Retinal pigment epithelial cell (primary cell): ENCODE measurements around the gene MYBPH.

ENCODE experiments used
- DNase-seq: peaks from one replicate; pipeline ENCODE4 v3.0.0-alpha.2; 2010; ENCODE audit warnings: low read depth
- H3K4me3 ChIP-seq: 2 replicates; pipeline ENCODE4 v1.5.1; 2011; ENCODE audit warnings: mild to moderate bottlenecking, low read length, control low read depth, moderate library complexity
- TF ChIP-seq, protein P1 (sequence below): conservative IDR thresholded peaks from 2 replicates; pipeline ENCODE4 v1.5.1; 2011; ENCODE audit warnings: low read depth, low read length, control low read depth, inconsistent platforms

Gene MYBPH

DNA sequence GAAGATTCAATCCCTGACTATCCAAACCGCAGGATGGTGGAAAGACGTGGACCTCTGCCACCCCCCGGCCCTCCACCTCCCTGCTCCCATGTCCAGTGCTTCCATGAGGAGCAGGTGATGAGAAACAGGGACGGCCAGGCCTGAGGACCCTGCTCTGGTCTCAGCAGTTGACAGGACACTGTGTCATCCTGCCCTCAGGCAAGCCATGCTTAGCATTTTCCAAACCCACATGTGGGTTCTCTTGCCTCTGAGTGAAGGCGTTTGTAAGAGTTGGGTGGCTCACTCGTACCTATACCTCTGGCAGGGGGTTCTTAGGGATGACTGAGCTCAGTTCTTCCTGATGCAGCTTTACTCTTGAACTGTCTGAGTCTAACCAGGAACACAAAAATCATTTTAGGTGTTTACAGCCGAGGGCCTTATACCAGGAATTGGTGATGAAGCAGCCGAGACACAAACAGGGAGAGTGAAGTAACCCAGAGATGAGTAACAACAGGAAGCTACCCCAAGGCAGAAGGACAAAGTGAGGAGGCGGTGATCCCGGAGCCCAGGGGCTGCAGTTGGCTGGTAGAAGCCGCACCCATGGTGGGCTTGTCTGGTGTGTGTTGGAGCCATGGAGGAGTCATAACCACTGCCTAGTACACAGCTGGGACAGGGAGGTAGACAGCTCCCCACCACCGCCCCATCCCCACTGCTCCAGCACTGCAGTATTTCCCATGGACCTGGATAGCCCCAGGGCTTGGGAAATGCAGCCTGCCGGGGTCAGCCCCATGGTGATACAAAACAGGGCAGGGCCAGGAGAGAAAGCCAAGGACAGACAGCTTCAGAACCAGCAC is 21.4 kb downstream of the MYBPH start:
- DNase-seq = no peak
- TF ChIP-seq, protein P1, sequence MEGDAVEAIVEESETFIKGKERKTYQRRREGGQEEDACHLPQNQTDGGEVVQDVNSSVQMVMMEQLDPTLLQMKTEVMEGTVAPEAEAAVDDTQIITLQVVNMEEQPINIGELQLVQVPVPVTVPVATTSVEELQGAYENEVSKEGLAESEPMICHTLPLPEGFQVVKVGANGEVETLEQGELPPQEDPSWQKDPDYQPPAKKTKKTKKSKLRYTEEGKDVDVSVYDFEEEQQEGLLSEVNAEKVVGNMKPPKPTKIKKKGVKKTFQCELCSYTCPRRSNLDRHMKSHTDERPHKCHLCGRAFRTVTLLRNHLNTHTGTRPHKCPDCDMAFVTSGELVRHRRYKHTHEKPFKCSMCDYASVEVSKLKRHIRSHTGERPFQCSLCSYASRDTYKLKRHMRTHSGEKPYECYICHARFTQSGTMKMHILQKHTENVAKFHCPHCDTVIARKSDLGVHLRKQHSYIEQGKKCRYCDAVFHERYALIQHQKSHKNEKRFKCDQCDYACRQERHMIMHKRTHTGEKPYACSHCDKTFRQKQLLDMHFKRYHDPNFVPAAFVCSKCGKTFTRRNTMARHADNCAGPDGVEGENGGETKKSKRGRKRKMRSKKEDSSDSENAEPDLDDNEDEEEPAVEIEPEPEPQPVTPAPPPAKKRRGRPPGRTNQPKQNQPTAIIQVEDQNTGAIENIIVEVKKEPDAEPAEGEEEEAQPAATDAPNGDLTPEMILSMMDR = no peak
- H3K4me3 ChIP-seq = no peak overlapping the region

DNA sequence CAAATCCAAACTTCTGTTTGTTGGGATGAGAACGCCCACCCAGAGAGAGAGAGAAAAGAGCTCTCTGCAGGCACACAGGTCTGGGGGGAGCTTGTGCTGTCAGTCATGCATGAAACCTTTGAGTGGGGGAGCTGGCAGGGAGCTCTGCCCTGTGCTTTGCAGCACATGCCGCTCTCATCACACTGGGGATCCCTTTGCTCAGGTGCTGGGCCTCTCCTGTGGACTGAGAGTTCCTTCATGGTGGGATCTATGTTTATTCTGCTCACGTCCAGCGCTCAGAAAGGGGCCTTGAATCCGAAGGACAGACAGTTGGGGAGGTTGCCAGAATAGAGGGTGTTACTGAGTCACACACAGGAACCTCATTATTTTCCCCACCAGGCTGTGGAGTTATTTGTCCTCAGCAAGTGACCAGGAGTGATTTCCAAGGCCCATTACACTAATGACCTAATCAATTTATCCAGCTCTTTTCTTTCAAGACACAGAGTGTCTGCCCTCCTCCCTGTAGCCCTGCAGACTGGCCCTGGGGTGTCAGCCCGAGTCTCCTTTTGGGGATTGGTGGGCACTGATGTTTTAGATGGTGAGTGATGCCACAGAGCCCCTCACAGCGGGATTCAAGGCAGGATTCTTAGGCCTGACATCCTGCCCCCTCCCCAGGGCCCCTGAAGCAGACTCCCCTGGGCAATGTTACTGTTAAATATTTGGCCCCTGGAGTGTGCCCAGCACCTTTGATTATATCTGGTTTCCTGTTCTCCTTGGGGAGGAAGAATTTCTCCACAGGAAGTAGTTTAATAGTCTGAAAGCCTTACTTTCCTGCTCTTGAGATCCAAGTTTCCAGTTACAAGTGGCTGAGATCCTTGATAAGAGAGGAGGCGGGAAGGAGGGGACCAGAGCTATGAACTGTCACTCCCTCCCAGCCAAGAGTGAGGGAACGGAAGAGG is 22.3 kb downstream of the MYBPH start:
- TF ChIP-seq, protein P1 = no peak

DNA sequence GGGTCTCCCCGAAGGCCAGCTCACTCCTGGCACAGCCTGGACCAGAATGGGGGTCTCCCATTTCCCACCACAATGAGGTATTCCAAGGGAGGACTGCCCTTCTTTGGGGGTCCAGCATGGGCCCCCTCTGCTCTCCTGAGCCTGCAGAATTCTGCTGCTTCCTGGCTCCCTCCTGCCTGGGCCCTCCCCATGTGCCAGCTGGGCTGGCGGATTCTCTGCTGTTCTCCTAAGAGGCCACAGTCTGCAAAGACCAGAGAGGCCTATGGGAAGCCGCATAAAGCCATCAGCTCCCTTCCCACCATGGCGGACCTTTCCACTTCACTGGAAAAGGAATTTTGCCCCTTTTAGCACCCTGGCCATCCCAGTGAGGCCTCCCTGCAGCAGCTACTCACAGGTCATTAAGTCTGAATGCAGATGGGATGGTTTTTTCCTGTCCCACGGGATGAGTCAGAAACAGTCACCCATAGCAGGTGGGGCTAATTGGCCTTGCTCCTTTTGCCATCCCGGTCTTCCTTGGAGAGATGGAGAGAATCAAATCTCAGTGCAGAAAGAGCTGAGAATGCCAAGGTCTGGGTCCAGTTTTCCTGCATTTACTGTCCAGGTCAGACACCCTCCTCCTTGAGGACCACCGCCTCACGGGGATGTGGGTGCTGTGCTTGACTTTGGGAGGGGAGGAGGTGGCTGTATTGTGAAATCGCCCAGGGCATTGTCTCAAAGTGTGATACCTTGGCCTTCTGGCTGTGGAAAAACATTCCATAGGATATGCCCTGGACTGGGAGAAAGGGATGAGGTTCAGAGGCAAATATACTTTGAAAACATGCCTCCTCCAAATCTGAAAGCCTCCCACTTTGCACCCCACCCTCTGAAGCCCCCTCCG is 23.2 kb downstream of the MYBPH start:
- TF ChIP-seq, protein P1 = no peak
- peak; percentile 43 for DNase-seq
- H3K4me3 ChIP-seq = no peak overlapping the region

More for the DNA sequence above, 22.3 kb downstream of the MYBPH start:
- no peak for DNase-seq
- H3K4me3 ChIP-seq = no peak overlapping the region

DNA sequence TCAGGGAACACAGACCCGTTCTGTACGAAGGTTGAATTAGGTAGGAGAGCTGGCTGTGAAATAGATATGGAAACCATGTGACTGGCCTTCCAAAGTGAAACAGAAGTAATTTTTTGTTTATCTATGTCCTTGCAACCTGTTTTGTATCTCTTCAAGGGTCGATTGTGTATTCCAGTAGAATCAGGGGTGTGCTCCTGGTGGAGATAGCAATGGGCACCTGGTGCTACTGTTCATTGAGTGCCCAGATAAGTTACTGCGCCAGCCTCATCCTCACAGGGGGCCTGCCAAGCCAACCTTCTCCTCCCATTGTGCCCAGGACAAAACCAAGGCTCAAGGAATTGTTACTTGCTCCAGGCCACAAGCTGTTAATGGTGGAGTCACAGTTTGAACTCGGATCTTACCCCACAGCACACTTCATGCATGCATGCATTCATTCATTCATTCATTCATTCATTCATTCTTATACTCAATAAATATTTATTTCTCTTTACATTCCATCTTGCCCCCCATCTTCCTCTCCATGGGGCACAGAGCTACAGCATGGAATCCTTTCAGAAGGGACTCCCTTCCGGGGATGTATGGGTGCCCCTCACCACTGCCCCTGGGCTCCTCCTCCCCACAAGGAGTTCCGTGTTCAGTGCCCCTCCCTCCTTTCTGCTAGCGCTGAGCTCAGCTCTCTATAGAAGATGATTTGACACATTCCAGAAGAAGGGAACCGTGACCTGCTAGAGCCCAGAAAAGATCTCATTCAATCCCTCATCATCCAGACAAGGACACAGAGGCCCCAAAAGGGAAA is 24.1 kb downstream of the MYBPH start:
- H3K4me3 ChIP-seq = no peak overlapping the region
- DNase-seq = no peak
- TF ChIP-seq, protein P1 = no peak

DNA sequence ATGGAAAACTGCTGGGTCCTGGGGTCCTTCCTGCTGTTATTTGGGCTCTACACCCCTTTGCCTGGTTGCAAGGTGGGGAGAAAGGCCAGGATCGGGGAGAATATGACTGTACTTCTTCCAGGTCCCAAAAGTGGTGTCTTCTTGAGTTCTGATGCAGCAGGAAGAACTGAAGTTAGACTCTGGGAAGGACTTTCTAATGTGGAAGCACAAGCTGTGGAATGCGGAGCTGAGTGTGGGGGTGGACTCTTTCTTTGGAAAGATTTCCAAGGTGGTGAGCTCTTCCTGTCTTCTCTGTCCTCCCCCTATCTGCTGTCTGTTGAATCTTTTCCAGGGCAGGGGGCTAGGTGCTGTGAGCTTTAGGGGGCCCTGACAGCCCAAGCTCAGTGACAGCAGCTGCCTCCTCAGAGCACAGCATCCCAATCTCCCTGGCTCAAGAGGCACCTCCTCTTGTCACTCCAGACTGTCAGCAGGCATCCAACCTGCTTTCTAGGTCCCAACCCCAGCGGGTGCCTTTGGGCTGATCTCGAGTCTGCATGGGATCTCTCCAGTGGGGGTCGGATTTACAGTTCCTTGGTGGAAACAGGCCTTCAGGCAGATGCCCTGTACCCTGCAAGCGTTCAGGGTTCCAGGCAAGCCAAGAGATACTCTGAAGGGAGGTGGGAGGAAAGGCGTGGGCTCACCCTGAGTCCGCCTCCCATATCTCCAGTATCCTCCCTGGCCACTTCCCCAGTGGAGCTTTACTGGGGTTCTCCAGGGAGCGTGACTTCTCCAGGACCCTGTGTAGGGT is 24.9 kb downstream of the MYBPH start:
- DNase-seq = no peak
- TF ChIP-seq, protein P1 = no peak
- no peak overlapping the region for H3K4me3 ChIP-seq
